GM20000 (cell line): Measurements from ENCODE around the gene TGM4.

Experiments
- DNase-seq: peaks from one replicate; pipeline ENCODE4 v3.0.0; 2012; ENCODE audit warnings: low spot score
- CTCF ChIP-seq: IDR thresholded peaks from 2 replicates; pipeline ENCODE4 v1.5.1; 2012; ENCODE audit warnings: mild to moderate bottlenecking, control low read depth; ENCODE audit errors: extremely low read depth, missing control alignments

The TGM4 gene

GRCh38 chr3:44914936-44915335, 40.5 kb downstream of the TGM4 start:
- TF ChIP-seq CTCF, result no peak
- no peak for DNase-seq

GRCh38 chr3:44915702-44916438, 41.5 kb downstream of the TGM4 start:
- DNase-seq, result no peak
- no peak for TF ChIP-seq CTCF

- DNase-seq, result no peak
- TF ChIP-seq CTCF, result no peak
Measured at GRCh38 chr3:44918087-44918486, 43.7 kb downstream of the TGM4 start.

- TF ChIP-seq CTCF, result no peak
- no peak for DNase-seq
Measured at GRCh38 chr3:44918581-44918980, 44.2 kb downstream of the TGM4 start.

GRCh38 chr3:44920081-44920480, 45.7 kb downstream of the TGM4 start:
- no peak for TF ChIP-seq CTCF
- DNase-seq, result no peak

GRCh38 chr3:44923632-44924456, 49.4 kb downstream of the TGM4 start:
- no peak for DNase-seq
- no peak for TF ChIP-seq CTCF

GRCh38 chr3:44924457-44925084, 50.2 kb downstream of the TGM4 start:
- TF ChIP-seq CTCF, result no peak
- DNase-seq, result no peak
